K562 (cell line): ENCODE measurements around the gene STARD8. TPM values are rescaled to one million over a fixed set of nuclear protein-coding genes. Genes with fewer than 3 reads are reported as not detected.

ENCODE experiments used
- ATAC-seq: fragments of 200-7000 bp; cut with Tn5 transposase; 3 replicates; pipeline ENCODE4 v1.9.1; 2020; ENCODE audit warnings: moderate library complexity
- BruUV-seq: library from RNA; stranded (reverse); fragments of 400-500 nt; replicated peaks from 2 replicates; lab custom pipeline; 2021; lab: Mats Ljungman, UMichigan
- CTCF ChIA-PET: fragments of 300-600 bp; formaldehyde crosslinking; extraction: SDS; loops from one replicate; lab custom pipeline; 2021; ENCODE audit warnings: low intra/inter-chr PET ratio; lab: Yijun Ruan, JAX
- POLR2A ChIA-PET: fragments of 300-600, 350-650 bp; sonication (Branson Sonifier 250); formaldehyde crosslinking; extraction: SDS; loops from one replicate; lab custom pipeline; 2021; ENCODE audit warnings: antibody characterized with exemption, inconsistent platforms; lab: Yijun Ruan, JAX
- DNase-seq, 4 experiments: peaks; one replicate each; pipeline versions ENCODE4 v3.0.0 to v3.0.0-alpha.2; 2011 to 2018; ENCODE audit warnings: low spot score in 3 of 4, mixed read lengths in 3 of 4; ENCODE audit errors: extremely low read depth in 1 of 4
- FAIRE-seq: peaks from 2 replicates; lab custom pipeline; 2011; peaks lifted over from hg19 to GRCh38; lab: Jason Lieb, UNC
- H2AFZ ChIP-seq: 2 replicates; pipeline ENCODE4 v1.6.0; 2011; ENCODE audit warnings: low read depth, low read length, control low read depth, inconsistent platforms
- H3K27ac ChIP-seq: fragments of 200-600 bp; 3 replicates; pipeline ENCODE4 v1.8.0; 2011; ENCODE audit warnings: low read depth, mild to moderate bottlenecking, control low read depth, inconsistent platforms, low read length, moderate library complexity, mixed read lengths; ENCODE audit errors: extremely low read depth
- H3K27me3 ChIP-seq, 2 experiments: fragments of 300-600 bp in 1 of 2; 2 replicates in 1 of 2; 3 replicates in 1 of 2; pipeline versions ENCODE4 v1.6.0 to v1.8.0; 2011; ENCODE audit warnings: inconsistent platforms in 2 of 2, low read length in 2 of 2, mild to moderate bottlenecking in 1 of 2, mixed read lengths in 1 of 2, moderate library complexity in 1 of 2; ENCODE audit not compliant: control insufficient read depth in 2 of 2, insufficient read depth in 2 of 2
- H3K36me3 ChIP-seq: fragments of 300-600 bp; 3 replicates; pipeline ENCODE4 v1.8.0; 2011; ENCODE audit warnings: mild to moderate bottlenecking, low read length, inconsistent platforms; ENCODE audit not compliant: control insufficient read depth, insufficient read depth
- H3K4me1 ChIP-seq, 2 experiments: fragments of 200-600 bp in 1 of 2; replicated peaks in 1 of 2; 2 replicates in 1 of 2; 3 replicates in 1 of 2; pipeline versions ENCODE4 v1.5.1 to v1.8.0; 2011; ENCODE audit warnings: inconsistent platforms in 2 of 2, low read length in 2 of 2, mild to moderate bottlenecking in 1 of 2, mixed read lengths in 1 of 2, moderate library complexity in 1 of 2; ENCODE audit not compliant: control insufficient read depth in 2 of 2, insufficient read depth in 2 of 2
- H3K4me2 ChIP-seq: 2 replicates; pipeline ENCODE4 v1.6.1; 2011; ENCODE audit warnings: low read length, control low read depth, inconsistent platforms, mixed read lengths; ENCODE audit not compliant: insufficient read depth
- H3K4me3 ChIP-seq: fragments of 200-600 bp; sonication (generic), shearing (Covaris generic); 2 replicates; pipeline ENCODE4 v1.5.1; 2016; ENCODE audit warnings: control low read depth, inconsistent platforms
- H3K79me2 ChIP-seq: fragments of 200-600 bp; 3 replicates; pipeline ENCODE4 v1.8.0; 2011; ENCODE audit warnings: low read length, inconsistent platforms; ENCODE audit not compliant: control insufficient read depth, insufficient read depth
- H3K9ac ChIP-seq, 2 experiments: 2 replicates each; pipeline versions ENCODE4 v1.6.0 to v1.6.1; 2011; ENCODE audit warnings: low read depth in 2 of 2, low read length in 2 of 2, control low read depth in 1 of 2, inconsistent platforms in 1 of 2, mild to moderate bottlenecking in 1 of 2, mixed read lengths in 1 of 2; ENCODE audit not compliant: insufficient read depth in 1 of 2
- H3K9me1 ChIP-seq: one replicate; pipeline ENCODE4 v1.6.0; 2011; ENCODE audit warnings: inconsistent platforms, mild to moderate bottlenecking, low read length, moderate library complexity; ENCODE audit not compliant: control insufficient read depth, insufficient read depth
- H3K9me3 ChIP-seq: replicated peaks from 2 replicates; pipeline ENCODE4 v1.5.1; 2011; ENCODE audit warnings: low read depth, low read length, inconsistent platforms; ENCODE audit not compliant: control insufficient read depth, insufficient read depth
- H4K20me1 ChIP-seq: replicated peaks from 2 replicates; pipeline ENCODE4 v1.6.1; 2011; ENCODE audit warnings: low read length, inconsistent platforms, mixed read lengths; ENCODE audit not compliant: control insufficient read depth, insufficient read depth
- ARHGAP35 ChIP-seq: fragments of 450-650 bp; IDR thresholded peaks from 2 replicates; pipeline ENCODE4 v1.6.1; 2018; ENCODE audit not compliant: partially characterized antibody
- BRF1 ChIP-seq: IDR thresholded peaks from 3 replicates; pipeline ENCODE4 v1.6.1; 2011; ENCODE audit warnings: borderline replicate concordance, mild to moderate bottlenecking; ENCODE audit not compliant: insufficient read length; ENCODE audit errors: extremely low read depth
- EGR1 ChIP-seq: fragments of 450-650 bp; conservative IDR thresholded peaks from 2 replicates; pipeline ENCODE4 v1.6.1; 2017; ENCODE audit warnings: mild to moderate bottlenecking
- FOXJ3 ChIP-seq: sonication (generic); formaldehyde crosslinking; IDR thresholded peaks from 2 replicates; pipeline ENCODE4 v1.4.0; 2020; ENCODE audit warnings: mild to moderate bottlenecking, missing genetic modification reagents
- FUS ChIP-seq: fragments of 200-400 bp; formaldehyde crosslinking; optimal IDR thresholded peaks from 2 replicates; pipeline ENCODE3; 2017; ENCODE audit warnings: low read depth, low read length
- HMG20A ChIP-seq: fragments of 450-650 bp; formaldehyde crosslinking; conservative IDR thresholded peaks from 2 replicates; pipeline ENCODE4 v1.4.0; 2020; ENCODE audit warnings: mild to moderate bottlenecking, mixed read lengths
- NELFE ChIP-seq: IDR thresholded peaks from 2 replicates; pipeline ENCODE4 v1.6.1; 2011; ENCODE audit warnings: mild to moderate bottlenecking; ENCODE audit not compliant: insufficient read depth, insufficient read length
- RAD51 ChIP-seq: fragments of 450-650 bp; IDR thresholded peaks from 2 replicates; pipeline ENCODE4 v1.7.1; 2016; ENCODE audit warnings: low read depth, mild to moderate bottlenecking, borderline replicate concordance
- SNRNP70 ChIP-seq: fragments of 200-400 bp; formaldehyde crosslinking; optimal IDR thresholded peaks from 2 replicates; pipeline ENCODE3; 2017; ENCODE audit warnings: low read depth, low read length
- ZNF408 ChIP-seq: fragments of 250-450 bp; sonication (Bioruptor Pico); IDR thresholded peaks from 2 replicates; pipeline ENCODE4 v1.4.0; 2020; ENCODE audit warnings: low read depth, mild to moderate bottlenecking, moderate library complexity
- ZNF785 ChIP-seq: fragments of 250-450 bp; sonication (Bioruptor Pico); IDR thresholded peaks from 2 replicates; pipeline ENCODE4 v1.4.0; 2020; ENCODE audit warnings: mild to moderate bottlenecking
- WGBS: fragments of 100-300 bp; shearing (Covaris generic); methylation state at CpG from one replicate; pipeline ENCODE4 v1.1.6; 2016; ENCODE audit warnings: low coverage, mixed read lengths; ENCODE audit not compliant: insufficient coverage; ENCODE audit errors: missing lambda C conversion rate; 5-methylcytosine and 5-hydroxymethylcytosine counted together
- in situ Hi-C: fragments of 300-500 bp; cut with MboI; formaldehyde crosslinking; loops from 4 replicates; pipeline ENCODE4 v1.15.0; 2018; ENCODE audit warnings: inconsistent platforms, mixed read lengths
- intact Hi-C: fragments of 100-400 bp; cut with micrococcal nuclease; formaldehyde crosslinking; loops from 2 replicates; pipeline ENCODE4 v1.14.2; 2022
- polyA plus RNA-seq, 8 experiments: library from polyadenylated mRNA; depleted of rRNA in 4 of 8; stranded (reverse) in 5 of 8; unstranded in 3 of 8; fragments of >200 nt; fragmentation: Nextera tagmentation in 2 of 8; fragmentation: Illumina TruSeq in 1 of 8; extraction: Ambion mirVana in 2 of 8; extraction: Trizol in 1 of 8; gene quantifications; 2 replicates each; pipeline versions ENCODE4 v1.2.1 to v1.2.3, GENCODE V29; 2011 to 2014; ENCODE audit warnings: inconsistent platforms in 1 of 8, missing spikeins in 1 of 8
- total RNA-seq, 7 experiments: library from RNA; depleted of rRNA in 6 of 7; stranded (reverse); fragments of >200 nt in 6 of 7; fragmentation: Illumina TruSeq in 2 of 7; extraction: Trizol in 2 of 7; gene quantifications; 2 replicates each; pipeline versions ENCODE4 v1.2.1 to v1.2.3, GENCODE V29; 2011 to 2021; ENCODE audit warnings: low replicate concordance in 1 of 7
- TF ChIP-seq, protein P1 (sequence below): fragments of 250-450 bp; sonication (Bioruptor Pico); IDR thresholded peaks from 2 replicates; pipeline ENCODE4 v1.4.0; 2020
- TF ChIP-seq, protein P2 (sequence below), 2 experiments: fragments of 450-650 bp; IDR thresholded peaks; 2 replicates each; pipeline ENCODE4 v1.6.1; 2016

STARD8 gene
- total and polyA plus RNA-seq, 9 of the 15 experiments (the other 6 are each of a cell fraction or from before 2014, with no cell fraction given), result 1.6 to 35.0 (median 15.9) TPM

DNA sequence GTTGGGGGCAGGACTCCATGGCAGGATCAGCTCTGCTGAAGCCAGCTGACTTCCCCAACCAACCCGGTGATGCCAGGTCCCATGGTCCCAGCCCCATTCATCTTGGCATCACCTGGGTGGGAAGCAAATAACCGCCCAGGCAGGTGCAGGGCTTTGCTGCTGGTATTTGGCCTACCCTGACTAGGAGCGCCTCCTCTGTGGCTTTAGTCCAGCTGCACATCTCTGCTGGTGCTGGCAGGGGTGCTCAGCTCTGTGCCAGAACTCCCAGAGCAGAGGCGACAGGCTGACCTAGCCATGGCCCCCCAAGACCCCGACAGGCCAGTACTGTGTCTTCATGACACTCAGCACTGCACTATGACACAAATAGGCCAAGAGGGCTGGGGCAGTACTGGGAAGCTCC lies 64.4 kb downstream of the STARD8 start:
- H3K79me2 ChIP-seq, result peaks cover 49% of the 10 kb centered on the region
- TF ChIP-seq EGR1 (no peak), FOXJ3 (CRISPR knock-in tag) (no peak)
- intact Hi-C loops, result loop anchor here (1.0 to 2.0 kb wide), 2 partner anchors 201 to 515 kb away; no protein-coding TSS in a partner anchor
- no peaks in the 10 kb centered on the region for H3K27me3 ChIP-seq
- no peak for DNase-seq
- no peak overlapping the region for H3K4me3 ChIP-seq
- no peak for ATAC-seq
- H3K4me1 ChIP-seq, result no peaks in the 10 kb centered on the region; a peak in 2 of 5 replicates
- FAIRE-seq, result no peak
- H3K27ac ChIP-seq, result no peak overlapping the region
- 18% methylated on average over 2 of the region's 5 CpGs for WGBS
- H3K9me3 ChIP-seq, result no peaks in the 10 kb centered on the region
- no peaks in the 10 kb centered on the region for H3K9me1 ChIP-seq
- in situ Hi-C loops, result loop anchor here (5.0 kb wide), 1 partner anchor 205 kb away; no protein-coding TSS in a partner anchor
- CTCF ChIA-PET, result interaction anchor here (0.5 kb wide), 1 partner anchor 527 kb away, joined by 3 read pairs; no protein-coding TSS in a partner anchor
- POLR2A ChIA-PET, result no interaction called here
- peaks cover 40% of the 10 kb centered on the region; the same call in 2 of the 3 replicates for H3K36me3 ChIP-seq
- H2AFZ ChIP-seq, result no peak overlapping the region
- peaks cover 17% of the 10 kb centered on the region; the same call in 1 of the 2 replicates for H4K20me1 ChIP-seq
- H3K4me2 ChIP-seq, result no peak overlapping the region
- BruUV-seq, result no TSS peak
- H3K9ac ChIP-seq, result no peak overlapping the region

DNA sequence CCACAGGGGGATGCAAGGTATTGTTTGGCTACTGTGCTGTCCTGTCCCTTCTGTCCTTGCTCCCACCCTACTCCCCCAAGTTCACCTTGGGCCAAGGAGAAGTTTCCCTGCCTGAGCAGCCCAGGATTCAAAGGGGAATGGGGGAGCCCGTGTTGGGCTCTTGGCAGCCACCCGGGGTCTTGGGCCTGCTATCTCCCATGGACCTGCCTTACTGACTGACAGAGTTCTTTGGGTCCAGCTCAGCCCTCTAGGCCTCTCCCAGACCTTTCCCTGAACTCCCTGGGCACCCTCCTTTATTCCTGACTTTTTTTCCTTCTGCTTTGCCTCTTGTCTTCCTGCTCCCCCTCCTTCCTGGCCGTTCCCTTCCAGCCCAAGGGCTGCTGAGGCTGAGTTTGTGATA lies 67.4 kb downstream of the STARD8 start:
- DNase-seq (no peak), FAIRE-seq (no peak), ATAC-seq (no peak)
- Histone ChIP-seq H3K4me2 (no peak overlapping the region), H3K79me2 (peaks cover 20% of the 10 kb centered on the region), H3K4me3 (no peak overlapping the region), H3K4me1 (peaks cover 0 to 4% of the 10 kb centered on the region in 2 experiments; a peak in 1 of 5 replicates), H4K20me1 (peaks cover 18% of the 10 kb centered on the region), H3K27ac (no peak overlapping the region), H3K9me1 (no peaks in the 10 kb centered on the region), H3K9ac (no peak overlapping the region), H3K36me3 (peaks cover 67% of the 10 kb centered on the region; the same call in 2 of the 3 replicates), H3K9me3 (no peaks in the 10 kb centered on the region), H3K27me3 (no peaks in the 10 kb centered on the region), H2AFZ (no peak overlapping the region)
- ChIA-PET CTCF (no interaction called here), POLR2A (interaction anchor here (1.2 kb wide), 1 partner anchor 16 kb away, joined by 5 read pairs; no protein-coding TSS in a partner anchor)
- intact Hi-C loops, result no loop called here
- no TSS peak for BruUV-seq
- WGBS, result 60% methylated on average over 1 of the region's 3 CpGs
- in situ Hi-C loops, result loop anchor here (5.0 kb wide), 1 partner anchor 208 kb away; no protein-coding TSS in a partner anchor
- TF ChIP-seq RAD51, result no peak
- TF ChIP-seq ARHGAP35, result no peak
- TF ChIP-seq, protein P1, sequence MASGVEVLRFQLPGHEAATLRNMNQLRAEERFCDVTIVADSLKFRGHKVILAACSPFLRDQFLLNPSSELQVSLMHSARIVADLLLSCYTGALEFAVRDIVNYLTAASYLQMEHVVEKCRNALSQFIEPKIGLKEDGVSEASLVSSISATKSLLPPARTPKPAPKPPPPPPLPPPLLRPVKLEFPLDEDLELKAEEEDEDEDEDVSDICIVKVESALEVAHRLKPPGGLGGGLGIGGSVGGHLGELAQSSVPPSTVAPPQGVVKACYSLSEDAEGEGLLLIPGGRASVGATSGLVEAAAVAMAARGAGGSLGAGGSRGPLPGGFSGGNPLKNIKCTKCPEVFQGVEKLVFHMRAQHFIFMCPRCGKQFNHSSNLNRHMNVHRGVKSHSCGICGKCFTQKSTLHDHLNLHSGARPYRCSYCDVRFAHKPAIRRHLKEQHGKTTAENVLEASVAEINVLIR, result no peak
- TF ChIP-seq, protein P2, sequence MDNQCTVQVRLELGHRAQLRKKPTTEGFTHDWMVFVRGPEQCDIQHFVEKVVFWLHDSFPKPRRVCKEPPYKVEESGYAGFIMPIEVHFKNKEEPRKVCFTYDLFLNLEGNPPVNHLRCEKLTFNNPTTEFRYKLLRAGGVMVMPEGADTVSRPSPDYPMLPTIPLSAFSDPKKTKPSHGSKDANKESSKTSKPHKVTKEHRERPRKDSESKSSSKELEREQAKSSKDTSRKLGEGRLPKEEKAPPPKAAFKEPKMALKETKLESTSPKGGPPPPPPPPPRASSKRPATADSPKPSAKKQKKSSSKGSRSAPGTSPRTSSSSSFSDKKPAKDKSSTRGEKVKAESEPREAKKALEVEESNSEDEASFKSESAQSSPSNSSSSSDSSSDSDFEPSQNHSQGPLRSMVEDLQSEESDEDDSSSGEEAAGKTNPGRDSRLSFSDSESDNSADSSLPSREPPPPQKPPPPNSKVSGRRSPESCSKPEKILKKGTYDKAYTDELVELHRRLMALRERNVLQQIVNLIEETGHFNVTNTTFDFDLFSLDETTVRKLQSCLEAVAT (IDR thresholded peaks at IDR 0.05), result no peak
- TF ChIP-seq FUS, result no peak
- TF ChIP-seq NELFE, result no peak
- no peak for TF ChIP-seq ZNF785 (CRISPR knock-in tag)
- TF ChIP-seq SNRNP70, result no peak
- no peak for TF ChIP-seq ZNF408 (CRISPR knock-in tag)
- no peak for TF ChIP-seq BRF1
- TF ChIP-seq HMG20A, result no peak
